Measurements from ENCODE around the gene MX1.

The MX1 gene

DNA sequence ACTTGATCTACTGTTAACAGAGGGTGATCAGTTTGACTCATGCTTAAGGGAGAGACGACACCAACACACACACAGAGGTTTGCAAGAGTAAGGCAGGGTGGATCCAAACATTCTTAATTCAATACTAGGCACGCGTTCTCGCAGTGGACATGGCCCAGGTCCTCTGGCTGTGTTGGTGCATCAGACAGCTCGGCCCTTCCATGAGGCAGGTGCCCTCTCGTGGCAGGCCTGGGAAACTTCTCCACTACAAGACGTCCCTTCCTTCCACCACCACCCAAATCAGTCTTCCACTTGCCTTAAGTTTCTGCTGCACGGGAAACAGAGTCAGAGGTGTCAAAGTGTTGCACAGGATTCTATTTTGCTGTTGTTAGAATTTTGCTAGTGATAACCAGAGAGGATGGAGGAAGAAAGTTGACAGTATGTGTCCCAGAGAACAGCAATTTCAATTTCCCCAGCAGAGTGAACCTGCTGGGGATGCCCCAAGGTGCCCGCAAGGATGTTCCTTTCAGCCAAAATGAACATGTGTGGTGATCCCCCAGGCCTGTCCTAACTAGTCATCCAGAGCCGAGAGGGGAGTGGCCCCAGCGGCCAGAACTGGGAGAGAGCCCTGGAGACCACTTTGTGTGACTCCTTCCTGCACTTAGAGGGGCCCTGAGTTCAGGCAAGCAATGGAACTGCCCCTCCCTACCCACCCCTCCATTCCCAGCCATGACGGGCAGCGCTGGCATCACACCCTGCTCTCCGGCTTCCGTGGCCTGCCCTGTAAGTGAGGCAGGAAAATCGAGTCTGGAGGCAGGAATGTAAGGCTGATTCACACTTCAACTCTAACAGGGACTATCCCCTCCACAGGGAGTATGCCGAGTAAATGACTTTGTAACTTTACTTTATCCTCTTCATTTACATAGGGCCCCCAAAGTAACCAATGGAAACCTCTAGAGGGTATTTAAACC, 34.8 kb downstream of the MX1 start:
- H3K27ac ChIP-seq, result no peak overlapping the region
- TF ChIP-seq ZFX (IDR thresholded peaks at IDR 0.05), result no peak
- peak; percentile 87 for TF ChIP-seq CTCF (conservative IDR thresholded peaks at IDR 0.05)

- no peak for TF ChIP-seq CTCF (conservative IDR thresholded peaks at IDR 0.05)
- TF ChIP-seq ZFX (IDR thresholded peaks at IDR 0.05), result no peak
- H3K27ac ChIP-seq, result no peak overlapping the region
Measured at GRCh38 chr21:41465176-41465781, 39.2 kb downstream of the MX1 start.

DNA sequence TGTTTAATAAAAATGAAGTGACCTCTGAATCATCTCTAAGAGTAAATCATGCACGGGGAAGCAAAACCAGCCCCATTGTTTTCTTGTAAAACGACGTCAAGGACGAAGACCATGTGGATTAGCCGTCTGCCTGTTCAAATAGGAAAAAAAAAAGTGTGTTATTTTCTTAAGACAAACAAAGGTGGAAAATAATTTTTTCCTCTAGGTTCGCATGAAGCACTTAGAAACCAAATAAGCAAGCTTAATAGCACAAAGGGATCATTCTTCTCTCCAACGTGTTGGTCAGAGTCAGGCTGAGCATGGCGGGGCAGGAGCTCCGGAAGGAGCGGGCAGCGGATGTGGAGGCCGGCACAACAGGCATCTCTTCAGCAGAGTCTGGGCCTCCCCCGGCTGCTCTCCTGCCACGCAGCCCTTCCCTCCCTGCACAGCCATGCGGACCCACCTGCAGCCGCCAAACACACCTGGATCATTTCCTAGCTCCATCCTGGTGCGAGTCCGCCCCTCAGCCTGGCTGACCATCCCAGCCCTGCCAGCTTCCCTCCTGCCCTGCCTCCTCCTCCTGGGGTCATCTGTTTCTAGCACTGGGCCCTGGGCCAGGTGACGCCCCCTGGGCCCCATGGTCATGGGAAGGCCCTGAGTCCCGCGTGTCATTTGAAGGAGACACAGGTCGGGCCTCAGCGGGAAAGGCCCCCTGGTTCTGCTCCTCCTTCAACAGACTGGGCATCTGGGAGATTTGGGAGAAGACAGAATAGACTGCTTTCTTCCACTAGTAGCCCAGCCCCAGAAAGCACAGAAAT, 40.2 kb downstream of the MX1 start:
- no peak for TF ChIP-seq ZFX (IDR thresholded peaks at IDR 0.05)
- no peak for TF ChIP-seq CTCF (conservative IDR thresholded peaks at IDR 0.05)
- no peak overlapping the region for H3K27ac ChIP-seq

DNA sequence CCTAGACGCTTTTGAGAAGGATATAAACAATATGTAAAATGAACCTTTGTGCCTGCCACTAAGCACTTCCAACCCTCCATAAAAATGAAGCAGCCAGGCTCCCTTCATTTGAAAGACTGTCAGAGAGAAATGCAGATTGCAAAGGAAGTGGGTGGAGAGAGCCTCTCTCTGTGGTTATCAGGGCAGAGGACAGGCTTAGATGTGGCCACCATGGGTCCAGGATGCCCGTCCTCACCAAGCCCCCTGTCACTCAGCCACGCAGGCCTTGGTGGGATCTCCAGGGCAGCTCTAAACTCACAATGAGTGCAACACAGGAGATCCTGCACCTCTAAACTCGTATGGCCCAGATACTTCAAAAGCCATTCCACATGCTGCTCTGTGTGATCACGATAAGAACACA, 44.0 kb downstream of the MX1 start:
- no peak overlapping the region for H3K27ac ChIP-seq
- TF ChIP-seq ZFX (IDR thresholded peaks at IDR 0.05) (no peak), CTCF (conservative IDR thresholded peaks at IDR 0.05) (no peak)

- TF ChIP-seq ZFX (IDR thresholded peaks at IDR 0.05) (no peak), CTCF (conservative IDR thresholded peaks at IDR 0.05) (no peak)
- no peak overlapping the region for H3K27ac ChIP-seq
Measured at GRCh38 chr21:41472753-41473548, 46.9 kb downstream of the MX1 start.

- no peak overlapping the region for H3K27ac ChIP-seq
- TF ChIP-seq ZFX (IDR thresholded peaks at IDR 0.05) (no peak), CTCF (conservative IDR thresholded peaks at IDR 0.05) (no peak)
Measured at GRCh38 chr21:41475714-41476420, 49.8 kb downstream of the MX1 start.

Data from C4-2B (cell line).